H1 (cell line): ENCODE data around the gene CAMK2N2. TPM values are rescaled to one million over a fixed set of nuclear protein-coding genes. Genes with fewer than 3 reads are reported as not detected.

Experiments
- CEBPB ChIP-seq: IDR thresholded peaks from 2 replicates; pipeline ENCODE4 v1.6.1; 2012; ENCODE audit warnings: low read depth, low read length
- HDAC6 ChIP-seq: IDR thresholded peaks from one replicate; pipeline ENCODE4 v1.7.1; 2012; ENCODE audit warnings: low read depth, mild to moderate bottlenecking, inconsistent platforms, low read length, moderate library complexity
- KDM1A ChIP-seq: fragments of 200-600, 300-600 bp; sonication (generic); IDR thresholded peaks from 2 replicates; pipeline ENCODE4 v1.7.1; 2016; ENCODE audit warnings: mild to moderate bottlenecking, low read length, borderline replicate concordance
- RAD21 ChIP-seq, 2 experiments: IDR thresholded peaks in 1 of 2; conservative IDR thresholded peaks in 1 of 2; 2 replicates each; pipeline ENCODE4 v1.6.1; 2011; ENCODE audit warnings: low read depth in 2 of 2, low read length in 2 of 2, improper control_type of control experiment in 1 of 2, inconsistent platforms in 1 of 2, mild to moderate bottlenecking in 1 of 2, moderate library complexity in 1 of 2
- SP2 ChIP-seq: IDR thresholded peaks from 2 replicates; pipeline ENCODE4 v1.6.1; 2012; ENCODE audit warnings: mild to moderate bottlenecking, low read length, inconsistent platforms
- SUZ12 ChIP-seq: fragments of 200-600 bp; sonication (generic); IDR thresholded peaks from 2 replicates; pipeline ENCODE4 v1.6.1; 2012; ENCODE audit warnings: mild to moderate bottlenecking, inconsistent platforms, low read length, moderate library complexity, mixed read lengths
- TBP ChIP-seq: IDR thresholded peaks from 2 replicates; pipeline ENCODE4 v1.6.1; 2011; ENCODE audit warnings: low read depth, low read length, improper control_type of control experiment
- polyA plus RNA-seq, 7 experiments: library from polyadenylated mRNA; depleted of rRNA in 3 of 7; stranded (reverse) in 5 of 7; unstranded in 2 of 7; fragments of >200 nt in 5 of 7; fragments of 200-250 nt in 2 of 7; gene quantifications; 1 replicate in 5 of 7; 2 replicates in 1 of 7; 4 replicates in 1 of 7; pipeline versions ENCODE4 v1.2.1 to v1.2.3, GENCODE V29; 2011 to 2013; ENCODE audit warnings: missing spikeins in 2 of 7, mixed read lengths in 2 of 7
- total RNA-seq: library from RNA; stranded (reverse); fragmentation: NEBNext Ultra II Directional; extraction: Animal tissue kit (Norgen Biotek cat#: 25700); gene quantifications from 2 replicates; pipeline ENCODE4 v1.2.1, GENCODE V29; 2021
- TF ChIP-seq, protein P1 (sequence below): fragments of 300-600 bp; sonication (generic); IDR thresholded peaks from 2 replicates; pipeline ENCODE4 v1.7.1; 2012; ENCODE audit warnings: low read length, moderate library complexity, mild to moderate bottlenecking, inconsistent platforms; ENCODE audit not compliant: insufficient replicate concordance

Gene CAMK2N2
- total and polyA plus RNA-seq, 2 of the 8 experiments (the other 6 are each of a cell fraction or from before 2014, with no cell fraction given), result 4.0 to 17.7 TPM

DNA sequence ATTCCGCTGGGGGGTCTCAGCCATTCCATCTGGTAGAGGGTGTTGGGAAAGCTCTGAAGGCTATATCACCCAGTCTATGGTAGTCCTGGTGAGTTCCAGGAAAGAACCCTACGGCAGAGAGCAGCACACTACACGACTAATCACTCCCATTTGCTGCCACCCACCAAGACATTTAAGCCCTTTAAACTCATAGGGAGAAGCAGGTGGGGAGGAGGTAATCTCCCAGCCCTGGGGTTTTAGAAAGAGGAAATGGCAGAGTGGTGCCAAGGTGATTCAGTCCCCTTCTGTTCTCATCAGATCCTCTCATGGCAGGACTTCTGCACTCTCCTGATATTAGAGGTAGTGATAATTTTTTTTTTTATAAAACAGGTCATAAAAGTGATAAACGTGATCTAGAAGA is 42.5 kb downstream of the CAMK2N2 start (continued):
- TF ChIP-seq, protein P1, sequence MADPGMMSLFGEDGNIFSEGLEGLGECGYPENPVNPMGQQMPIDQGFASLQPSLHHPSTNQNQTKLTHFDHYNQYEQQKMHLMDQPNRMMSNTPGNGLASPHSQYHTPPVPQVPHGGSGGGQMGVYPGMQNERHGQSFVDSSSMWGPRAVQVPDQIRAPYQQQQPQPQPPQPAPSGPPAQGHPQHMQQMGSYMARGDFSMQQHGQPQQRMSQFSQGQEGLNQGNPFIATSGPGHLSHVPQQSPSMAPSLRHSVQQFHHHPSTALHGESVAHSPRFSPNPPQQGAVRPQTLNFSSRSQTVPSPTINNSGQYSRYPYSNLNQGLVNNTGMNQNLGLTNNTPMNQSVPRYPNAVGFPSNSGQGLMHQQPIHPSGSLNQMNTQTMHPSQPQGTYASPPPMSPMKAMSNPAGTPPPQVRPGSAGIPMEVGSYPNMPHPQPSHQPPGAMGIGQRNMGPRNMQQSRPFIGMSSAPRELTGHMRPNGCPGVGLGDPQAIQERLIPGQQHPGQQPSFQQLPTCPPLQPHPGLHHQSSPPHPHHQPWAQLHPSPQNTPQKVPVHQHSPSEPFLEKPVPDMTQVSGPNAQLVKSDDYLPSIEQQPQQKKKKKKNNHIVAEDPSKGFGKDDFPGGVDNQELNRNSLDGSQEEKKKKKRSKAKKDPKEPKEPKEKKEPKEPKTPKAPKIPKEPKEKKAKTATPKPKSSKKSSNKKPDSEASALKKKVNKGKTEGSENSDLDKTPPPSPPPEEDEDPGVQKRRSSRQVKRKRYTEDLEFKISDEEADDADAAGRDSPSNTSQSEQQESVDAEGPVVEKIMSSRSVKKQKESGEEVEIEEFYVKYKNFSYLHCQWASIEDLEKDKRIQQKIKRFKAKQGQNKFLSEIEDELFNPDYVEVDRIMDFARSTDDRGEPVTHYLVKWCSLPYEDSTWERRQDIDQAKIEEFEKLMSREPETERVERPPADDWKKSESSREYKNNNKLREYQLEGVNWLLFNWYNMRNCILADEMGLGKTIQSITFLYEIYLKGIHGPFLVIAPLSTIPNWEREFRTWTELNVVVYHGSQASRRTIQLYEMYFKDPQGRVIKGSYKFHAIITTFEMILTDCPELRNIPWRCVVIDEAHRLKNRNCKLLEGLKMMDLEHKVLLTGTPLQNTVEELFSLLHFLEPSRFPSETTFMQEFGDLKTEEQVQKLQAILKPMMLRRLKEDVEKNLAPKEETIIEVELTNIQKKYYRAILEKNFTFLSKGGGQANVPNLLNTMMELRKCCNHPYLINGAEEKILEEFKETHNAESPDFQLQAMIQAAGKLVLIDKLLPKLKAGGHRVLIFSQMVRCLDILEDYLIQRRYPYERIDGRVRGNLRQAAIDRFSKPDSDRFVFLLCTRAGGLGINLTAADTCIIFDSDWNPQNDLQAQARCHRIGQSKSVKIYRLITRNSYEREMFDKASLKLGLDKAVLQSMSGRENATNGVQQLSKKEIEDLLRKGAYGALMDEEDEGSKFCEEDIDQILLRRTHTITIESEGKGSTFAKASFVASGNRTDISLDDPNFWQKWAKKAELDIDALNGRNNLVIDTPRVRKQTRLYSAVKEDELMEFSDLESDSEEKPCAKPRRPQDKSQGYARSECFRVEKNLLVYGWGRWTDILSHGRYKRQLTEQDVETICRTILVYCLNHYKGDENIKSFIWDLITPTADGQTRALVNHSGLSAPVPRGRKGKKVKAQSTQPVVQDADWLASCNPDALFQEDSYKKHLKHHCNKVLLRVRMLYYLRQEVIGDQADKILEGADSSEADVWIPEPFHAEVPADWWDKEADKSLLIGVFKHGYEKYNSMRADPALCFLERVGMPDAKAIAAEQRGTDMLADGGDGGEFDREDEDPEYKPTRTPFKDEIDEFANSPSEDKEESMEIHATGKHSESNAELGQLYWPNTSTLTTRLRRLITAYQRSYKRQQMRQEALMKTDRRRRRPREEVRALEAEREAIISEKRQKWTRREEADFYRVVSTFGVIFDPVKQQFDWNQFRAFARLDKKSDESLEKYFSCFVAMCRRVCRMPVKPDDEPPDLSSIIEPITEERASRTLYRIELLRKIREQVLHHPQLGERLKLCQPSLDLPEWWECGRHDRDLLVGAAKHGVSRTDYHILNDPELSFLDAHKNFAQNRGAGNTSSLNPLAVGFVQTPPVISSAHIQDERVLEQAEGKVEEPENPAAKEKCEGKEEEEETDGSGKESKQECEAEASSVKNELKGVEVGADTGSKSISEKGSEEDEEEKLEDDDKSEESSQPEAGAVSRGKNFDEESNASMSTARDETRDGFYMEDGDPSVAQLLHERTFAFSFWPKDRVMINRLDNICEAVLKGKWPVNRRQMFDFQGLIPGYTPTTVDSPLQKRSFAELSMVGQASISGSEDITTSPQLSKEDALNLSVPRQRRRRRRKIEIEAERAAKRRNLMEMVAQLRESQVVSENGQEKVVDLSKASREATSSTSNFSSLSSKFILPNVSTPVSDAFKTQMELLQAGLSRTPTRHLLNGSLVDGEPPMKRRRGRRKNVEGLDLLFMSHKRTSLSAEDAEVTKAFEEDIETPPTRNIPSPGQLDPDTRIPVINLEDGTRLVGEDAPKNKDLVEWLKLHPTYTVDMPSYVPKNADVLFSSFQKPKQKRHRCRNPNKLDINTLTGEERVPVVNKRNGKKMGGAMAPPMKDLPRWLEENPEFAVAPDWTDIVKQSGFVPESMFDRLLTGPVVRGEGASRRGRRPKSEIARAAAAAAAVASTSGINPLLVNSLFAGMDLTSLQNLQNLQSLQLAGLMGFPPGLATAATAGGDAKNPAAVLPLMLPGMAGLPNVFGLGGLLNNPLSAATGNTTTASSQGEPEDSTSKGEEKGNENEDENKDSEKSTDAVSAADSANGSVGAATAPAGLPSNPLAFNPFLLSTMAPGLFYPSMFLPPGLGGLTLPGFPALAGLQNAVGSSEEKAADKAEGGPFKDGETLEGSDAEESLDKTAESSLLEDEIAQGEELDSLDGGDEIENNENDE, result no peak
- TF ChIP-seq CEBPB (no peak), TBP (no peak), RAD21 (IDR thresholded peaks at IDR 0.05 in 1 of 2, conservative IDR thresholded peaks at IDR 0.05 in 1 of 2; ENCODE audit: low read depth in 2 of 2, low read length in 2 of 2) (no peak), KDM1A (no peak), SUZ12 (no peak), HDAC6 (no peak), SP2 (no peak)
